ENCODE results near the gene DNAH12. TPM values are rescaled to one million over a fixed set of nuclear protein-coding genes. Genes with fewer than 3 reads are reported as not detected.
A peak's percentile ranks its signal among the peaks of the same experiment; 100 is the strongest.

DNAH12 gene
- total and polyA plus RNA-seq, 9 of the 15 experiments (the other 6 are each of a cell fraction or from before 2014, with no cell fraction given): 0.01 to 0.04 (median 0.01) TPM; not detected in 5

DNA sequence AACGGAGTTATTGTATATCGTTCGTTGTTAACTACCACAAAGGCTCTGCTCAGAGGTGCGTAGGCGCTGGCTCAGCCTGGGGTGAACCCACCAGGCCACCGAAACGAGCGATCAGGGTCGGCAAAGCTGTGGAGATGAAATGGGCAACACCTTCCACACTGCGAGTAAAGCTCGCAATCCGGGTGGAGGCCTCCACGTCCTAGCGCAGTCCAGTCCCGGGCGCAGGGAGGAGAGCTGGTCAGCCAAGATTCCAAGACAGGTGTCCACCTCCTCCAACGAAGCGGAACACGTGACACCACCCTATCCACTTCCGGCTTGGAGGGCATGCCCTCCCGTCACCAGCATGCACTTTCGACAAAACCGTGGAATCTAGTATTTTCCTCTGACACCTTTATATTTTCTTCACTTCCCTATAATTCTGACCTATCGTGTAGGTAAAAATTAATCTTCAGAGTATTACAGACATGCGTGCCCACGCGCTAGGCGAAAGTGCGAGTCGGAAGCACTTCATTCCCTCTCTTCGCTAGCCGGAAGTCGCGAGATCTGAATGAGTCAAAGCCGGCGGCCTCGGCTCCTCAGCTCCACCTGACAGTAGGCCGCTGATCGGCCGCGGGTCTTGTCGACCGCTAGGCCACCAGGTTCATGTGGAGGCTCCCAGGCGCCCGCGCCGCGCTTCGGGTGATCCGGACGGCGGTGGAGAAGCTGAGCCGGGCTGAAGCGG is 11.8 kb upstream of the DNAH12 start, which contains the start of gene PDE12 (continued):
- TF ChIP-seq, protein P1, sequence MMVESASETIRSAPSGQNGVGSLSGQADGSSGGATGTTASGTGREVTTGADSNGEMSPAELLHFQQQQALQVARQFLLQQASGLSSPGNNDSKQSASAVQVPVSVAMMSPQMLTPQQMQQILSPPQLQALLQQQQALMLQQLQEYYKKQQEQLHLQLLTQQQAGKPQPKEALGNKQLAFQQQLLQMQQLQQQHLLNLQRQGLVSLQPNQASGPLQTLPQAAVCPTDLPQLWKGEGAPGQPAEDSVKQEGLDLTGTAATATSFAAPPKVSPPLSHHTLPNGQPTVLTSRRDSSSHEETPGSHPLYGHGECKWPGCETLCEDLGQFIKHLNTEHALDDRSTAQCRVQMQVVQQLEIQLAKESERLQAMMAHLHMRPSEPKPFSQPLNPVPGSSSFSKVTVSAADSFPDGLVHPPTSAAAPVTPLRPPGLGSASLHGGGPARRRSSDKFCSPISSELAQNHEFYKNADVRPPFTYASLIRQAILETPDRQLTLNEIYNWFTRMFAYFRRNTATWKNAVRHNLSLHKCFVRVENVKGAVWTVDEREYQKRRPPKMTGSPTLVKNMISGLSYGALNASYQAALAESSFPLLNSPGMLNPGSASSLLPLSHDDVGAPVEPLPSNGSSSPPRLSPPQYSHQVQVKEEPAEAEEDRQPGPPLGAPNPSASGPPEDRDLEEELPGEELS (CRISPR knock-in tag; IDR thresholded peaks at IDR 0.05; ENCODE audit: borderline replicate concordance): peak; percentile 75; the same call in 1 of the 2 replicates
- TF ChIP-seq CC2D1A (IDR thresholded peaks at IDR 0.05) (peak; percentile 92), L3MBTL2 (IDR thresholded peaks at IDR 0.05) (peak; percentile 99), ZNF668 (CRISPR knock-in tag; IDR thresholded peaks at IDR 0.05) (no peak), HIVEP1 (CRISPR knock-in tag; IDR thresholded peaks at IDR 0.05) (0 out of 2 replicates have a peak, but pooled peaks have one; percentile 11), ZZZ3 (IDR thresholded peaks at IDR 0.05) (peak; percentile 85; the same call in 1 of the 2 replicates), RNF2 (IDR thresholded peaks at IDR 0.05) (peak; percentile 80; the same call in 1 of the 2 replicates), PHF20 (IDR thresholded peaks at IDR 0.05; ENCODE audit: partially characterized antibody) (peak; percentile 93), MAFF (IDR thresholded peaks at IDR 0.05; ENCODE audit: low read length) (no peak), BRD9 (IDR thresholded peaks at IDR 0.05; ENCODE audit: low read depth, partially characterized antibody) (peak; percentile 37), POLR2A (conservative IDR thresholded peaks at IDR 0.05) (peak; percentile 93), SRSF3 (IDR thresholded peaks at IDR 0.05; ENCODE audit: insufficient read depth, low read length) (no peak), SAFB (IDR thresholded peaks at IDR 0.05; ENCODE audit: borderline replicate concordance, low read depth, low read length) (no peak), NR3C1 (CRISPR knock-in tag; IDR thresholded peaks at IDR 0.05) (peak; percentile 78), FOXK1 (CRISPR knock-in tag; IDR thresholded peaks at IDR 0.05; ENCODE audit: borderline replicate concordance) (peak; percentile 66; the same call in 1 of the 2 replicates), HDAC8 (tag; IDR thresholded peaks at IDR 0.05) (peak; percentile 80), NELFE (IDR thresholded peaks at IDR 0.05; ENCODE audit: insufficient read depth, insufficient read length) (no peak)
- TF ChIP-seq, protein P2, sequence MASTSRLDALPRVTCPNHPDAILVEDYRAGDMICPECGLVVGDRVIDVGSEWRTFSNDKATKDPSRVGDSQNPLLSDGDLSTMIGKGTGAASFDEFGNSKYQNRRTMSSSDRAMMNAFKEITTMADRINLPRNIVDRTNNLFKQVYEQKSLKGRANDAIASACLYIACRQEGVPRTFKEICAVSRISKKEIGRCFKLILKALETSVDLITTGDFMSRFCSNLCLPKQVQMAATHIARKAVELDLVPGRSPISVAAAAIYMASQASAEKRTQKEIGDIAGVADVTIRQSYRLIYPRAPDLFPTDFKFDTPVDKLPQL (IDR thresholded peaks at IDR 0.05; ENCODE audit: extremely low read depth, insufficient read length): no peak
- TF ChIP-seq, protein P3, sequence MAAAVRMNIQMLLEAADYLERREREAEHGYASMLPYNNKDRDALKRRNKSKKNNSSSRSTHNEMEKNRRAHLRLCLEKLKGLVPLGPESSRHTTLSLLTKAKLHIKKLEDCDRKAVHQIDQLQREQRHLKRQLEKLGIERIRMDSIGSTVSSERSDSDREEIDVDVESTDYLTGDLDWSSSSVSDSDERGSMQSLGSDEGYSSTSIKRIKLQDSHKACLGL (CRISPR knock-in tag; IDR thresholded peaks at IDR 0.05; ENCODE audit: borderline replicate concordance, poor library complexity, severe bottlenecking): peak; percentile 12
- TF ChIP-seq, protein P4, sequence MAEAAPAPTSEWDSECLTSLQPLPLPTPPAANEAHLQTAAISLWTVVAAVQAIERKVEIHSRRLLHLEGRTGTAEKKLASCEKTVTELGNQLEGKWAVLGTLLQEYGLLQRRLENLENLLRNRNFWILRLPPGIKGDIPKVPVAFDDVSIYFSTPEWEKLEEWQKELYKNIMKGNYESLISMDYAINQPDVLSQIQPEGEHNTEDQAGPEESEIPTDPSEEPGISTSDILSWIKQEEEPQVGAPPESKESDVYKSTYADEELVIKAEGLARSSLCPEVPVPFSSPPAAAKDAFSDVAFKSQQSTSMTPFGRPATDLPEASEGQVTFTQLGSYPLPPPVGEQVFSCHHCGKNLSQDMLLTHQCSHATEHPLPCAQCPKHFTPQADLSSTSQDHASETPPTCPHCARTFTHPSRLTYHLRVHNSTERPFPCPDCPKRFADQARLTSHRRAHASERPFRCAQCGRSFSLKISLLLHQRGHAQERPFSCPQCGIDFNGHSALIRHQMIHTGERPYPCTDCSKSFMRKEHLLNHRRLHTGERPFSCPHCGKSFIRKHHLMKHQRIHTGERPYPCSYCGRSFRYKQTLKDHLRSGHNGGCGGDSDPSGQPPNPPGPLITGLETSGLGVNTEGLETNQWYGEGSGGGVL (CRISPR knock-in tag; IDR thresholded peaks at IDR 0.05): no peak
- TF ChIP-seq, protein P5, sequence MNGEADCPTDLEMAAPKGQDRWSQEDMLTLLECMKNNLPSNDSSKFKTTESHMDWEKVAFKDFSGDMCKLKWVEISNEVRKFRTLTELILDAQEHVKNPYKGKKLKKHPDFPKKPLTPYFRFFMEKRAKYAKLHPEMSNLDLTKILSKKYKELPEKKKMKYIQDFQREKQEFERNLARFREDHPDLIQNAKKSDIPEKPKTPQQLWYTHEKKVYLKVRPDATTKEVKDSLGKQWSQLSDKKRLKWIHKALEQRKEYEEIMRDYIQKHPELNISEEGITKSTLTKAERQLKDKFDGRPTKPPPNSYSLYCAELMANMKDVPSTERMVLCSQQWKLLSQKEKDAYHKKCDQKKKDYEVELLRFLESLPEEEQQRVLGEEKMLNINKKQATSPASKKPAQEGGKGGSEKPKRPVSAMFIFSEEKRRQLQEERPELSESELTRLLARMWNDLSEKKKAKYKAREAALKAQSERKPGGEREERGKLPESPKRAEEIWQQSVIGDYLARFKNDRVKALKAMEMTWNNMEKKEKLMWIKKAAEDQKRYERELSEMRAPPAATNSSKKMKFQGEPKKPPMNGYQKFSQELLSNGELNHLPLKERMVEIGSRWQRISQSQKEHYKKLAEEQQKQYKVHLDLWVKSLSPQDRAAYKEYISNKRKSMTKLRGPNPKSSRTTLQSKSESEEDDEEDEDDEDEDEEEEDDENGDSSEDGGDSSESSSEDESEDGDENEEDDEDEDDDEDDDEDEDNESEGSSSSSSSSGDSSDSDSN (IDR thresholded peaks at IDR 0.05; ENCODE audit: borderline replicate concordance in 1 of 2, low read depth in 2 of 2, low read length in 2 of 2): peak in 1 of 2 experiments; percentile 67; a peak in 1 of 4 replicates
